K562 (cell line): ENCODE measurements around the gene NDC1. TPM values are rescaled to one million over a fixed set of nuclear protein-coding genes. Genes with fewer than 3 reads are reported as not detected.

Experiments
- ARID4B ChIP-seq: sonication (generic); formaldehyde crosslinking; IDR thresholded peaks from 2 replicates; pipeline ENCODE4 v1.8.0; 2022; ENCODE audit warnings: mild to moderate bottlenecking, missing genetic modification reagents
- BCL6 ChIP-seq: fragments of 250-450 bp; sonication (Bioruptor Pico); IDR thresholded peaks from 2 replicates; pipeline ENCODE4 v1.4.0; 2020
- CBFA2T2 ChIP-seq: fragments of 450-650 bp; conservative IDR thresholded peaks from 2 replicates; pipeline ENCODE4 v1.6.1; 2017; ENCODE audit warnings: mild to moderate bottlenecking
- CTBP1 ChIP-seq: fragments of 450-650 bp; IDR thresholded peaks from 2 replicates; pipeline ENCODE4 v1.6.1; 2016; ENCODE audit warnings: borderline replicate concordance
- ESRRA ChIP-seq: fragments of 450-650 bp; IDR thresholded peaks from 2 replicates; pipeline ENCODE4 v1.6.1; 2014; ENCODE audit warnings: low read depth, mild to moderate bottlenecking, moderate library complexity, borderline replicate concordance
- FOS ChIP-seq: IDR thresholded peaks from 3 replicates; pipeline ENCODE4 v1.6.1; 2011; ENCODE audit not compliant: insufficient read length; ENCODE audit errors: extremely low read depth
- GABPB1 ChIP-seq: sonication (generic); formaldehyde crosslinking; IDR thresholded peaks from 2 replicates; pipeline ENCODE4 v1.8.0; 2022; ENCODE audit warnings: mild to moderate bottlenecking, missing genetic modification reagents
- HMBOX1 ChIP-seq: sonication (generic); IDR thresholded peaks from 2 replicates; pipeline ENCODE4 v1.6.1; 2016
- KAT2B ChIP-seq: IDR thresholded peaks from one replicate; pipeline ENCODE4 v1.6.1; 2012; ENCODE audit warnings: low read depth, mild to moderate bottlenecking, control low read depth, inconsistent platforms, low read length, moderate library complexity
- LCOR ChIP-seq: sonication (generic); formaldehyde crosslinking; IDR thresholded peaks from 2 replicates; pipeline ENCODE4 v1.8.0; 2022; ENCODE audit warnings: mild to moderate bottlenecking, missing genetic modification reagents
- MEF2D ChIP-seq: conservative IDR thresholded peaks from 2 replicates; pipeline ENCODE4 v1.6.1; 2016; ENCODE audit warnings: low read depth, missing genetic modification characterization, missing compliant biosample characterization
- NFE2 ChIP-seq: IDR thresholded peaks from 2 replicates; pipeline ENCODE4 v1.6.1; 2014; ENCODE audit warnings: antibody characterized with exemption, low read depth
- PML ChIP-seq: IDR thresholded peaks from 2 replicates; pipeline ENCODE4 v1.6.1; 2012; ENCODE audit warnings: low read length, inconsistent platforms
- POLR2G ChIP-seq: fragments of 200-400 bp; formaldehyde crosslinking; IDR thresholded peaks from 2 replicates; pipeline ENCODE4 v1.6.1; 2017; ENCODE audit warnings: low read depth, mild to moderate bottlenecking, antibody characterized with exemption, low read length, moderate library complexity
- SREBF2 ChIP-seq: sonication (generic); formaldehyde crosslinking; IDR thresholded peaks from 2 replicates; pipeline ENCODE4 v1.4.0; 2020; ENCODE audit warnings: mild to moderate bottlenecking, missing genetic modification reagents
- TBP ChIP-seq: optimal IDR thresholded peaks from 2 replicates; pipeline ENCODE3; 2011; ENCODE audit warnings: low read depth, low read length, improper control_type of control experiment
- TEAD1 ChIP-seq, 2 experiments: fragments of 450-650 bp in 1 of 2; sonication (generic) in 1 of 2; formaldehyde crosslinking; IDR thresholded peaks; 2 replicates each; pipeline versions ENCODE4 v1.4.0 to v1.8.0; 2020 to 2022; ENCODE audit warnings: mild to moderate bottlenecking in 2 of 2, missing genetic modification reagents in 1 of 2
- TSHZ1 ChIP-seq: fragments of 250-450 bp; sonication (Bioruptor Pico); IDR thresholded peaks from 2 replicates; pipeline ENCODE4 v1.4.0; 2020; ENCODE audit warnings: mild to moderate bottlenecking, moderate library complexity
- XRCC4 ChIP-seq: IDR thresholded peaks from one replicate; pipeline ENCODE4 v1.6.1; 2011; ENCODE audit not compliant: insufficient read depth, insufficient read length; ENCODE audit errors: extremely low read depth
- ZBTB7A ChIP-seq: IDR thresholded peaks from 2 replicates; pipeline ENCODE4 v1.6.1; 2011; ENCODE audit warnings: low read depth, mild to moderate bottlenecking, low read length, moderate library complexity, borderline replicate concordance; ENCODE audit not compliant: control insufficient read depth
- ZKSCAN8 ChIP-seq: fragments of 200-800 bp; sonication (Bioruptor generic); IDR thresholded peaks from 2 replicates; pipeline ENCODE4 v1.6.1; 2016; ENCODE audit warnings: missing genetic modification characterization, missing compliant biosample characterization
- ZZZ3 ChIP-seq: fragments of 450-650 bp; IDR thresholded peaks from 2 replicates; pipeline ENCODE4 v1.6.1; 2016; ENCODE audit warnings: antibody characterized with exemption, mild to moderate bottlenecking, moderate library complexity
- polyA plus RNA-seq, 8 experiments: library from polyadenylated mRNA; depleted of rRNA in 4 of 8; stranded (reverse) in 5 of 8; unstranded in 3 of 8; fragments of >200 nt; fragmentation: Nextera tagmentation in 2 of 8; fragmentation: Illumina TruSeq in 1 of 8; extraction: Ambion mirVana in 2 of 8; extraction: Trizol in 1 of 8; gene quantifications; 2 replicates each; pipeline versions ENCODE4 v1.2.1 to v1.2.3, GENCODE V29; 2011 to 2014; ENCODE audit warnings: inconsistent platforms in 1 of 8, missing spikeins in 1 of 8
- total RNA-seq, 7 experiments: library from RNA; depleted of rRNA in 6 of 7; stranded (reverse); fragments of >200 nt in 6 of 7; fragmentation: Illumina TruSeq in 2 of 7; extraction: Trizol in 2 of 7; gene quantifications; 2 replicates each; pipeline versions ENCODE4 v1.2.1 to v1.2.3, GENCODE V29; 2011 to 2021; ENCODE audit warnings: low replicate concordance in 1 of 7

NDC1 gene
- total and polyA plus RNA-seq, 9 of the 15 experiments (the other 6 are each of a cell fraction or from before 2014, with no cell fraction given): 26.9 to 102 (median 64.5) TPM

- TF ChIP-seq GABPB1 (CRISPR knock-in tag) (no peak), TBP (no peak), ZBTB7A (peak; percentile 56; the same call in 1 of the 2 replicates), MEF2D (no peak), TSHZ1 (no peak), CBFA2T2 (no peak), ZKSCAN8 (CRISPR knock-in tag) (no peak), FOS (no peak), SREBF2 (no peak), PML (no peak), NFE2 (peak; percentile 57), XRCC4 (no peak), BCL6 (CRISPR knock-in tag) (no peak), HMBOX1 (no peak), ZZZ3 (no peak), ARID4B (no peak), ESRRA (no peak), KAT2B (no peak), TEAD1 (CRISPR knock-in tag; IDR thresholded peaks at IDR 0.05) (no peak), POLR2G (no peak), CTBP1 (peak; percentile 40; the same call in 1 of the 2 replicates), LCOR (CRISPR knock-in tag) (no peak)
Observed at GRCh38 chr1:53725238-53725689, 112.8 kb downstream of the NDC1 start (continued).
